Heart left ventricle (tissue), 16 donors: ENCODE measurements around the gene RARRES2. TPM values are rescaled to one million over a fixed set of nuclear protein-coding genes. Genes with fewer than 3 reads are reported as not detected.

Experiments
- ATAC-seq, 4 donors: fragments of 200-7000 bp; cut with Tn5 transposase; one replicate each; pipeline ENCODE4 v1.9.1; 2020 to 2022; ENCODE audit warnings: moderate library complexity in 4 of 4, mild to moderate bottlenecking in 3 of 4, moderate number of reproducible peaks in 1 of 4
- DNase-seq, 5 donors: peaks; one replicate each; pipeline ENCODE4 v3.0.0-alpha.2; 2020
- H3K27ac ChIP-seq, 12 donors: fragments of 200-600 bp; sonication (generic) in 4 of 12; one replicate each; pipeline versions ENCODE4 v1.5.0 to v1.8.0; 2016 to 2022; ENCODE audit warnings: mild to moderate bottlenecking in 2 of 12
- H3K27me3 ChIP-seq, 9 donors: fragments of 200-600 bp; sonication (generic) in 2 of 9; one replicate each; pipeline versions ENCODE4 v1.5.1 to v1.8.0; 2016 to 2022; ENCODE audit warnings: mild to moderate bottlenecking in 3 of 9
- H3K36me3 ChIP-seq, 9 donors: fragments of 200-600 bp; sonication (generic) in 2 of 9; one replicate each; pipeline versions ENCODE4 v1.5.0 to v1.8.0; 2018 to 2022; ENCODE audit warnings: mild to moderate bottlenecking in 2 of 9
- H3K4me1 ChIP-seq, 12 donors: fragments of 200-600 bp; sonication (generic) in 4 of 12; one replicate each; pipeline versions ENCODE4 v1.5.0 to v1.8.0; 2016 to 2022; ENCODE audit warnings: mild to moderate bottlenecking in 3 of 12
- H3K4me3 ChIP-seq, 12 donors: fragments of 200-600 bp; sonication (generic) in 4 of 12; one replicate each; pipeline versions ENCODE4 v1.5.0 to v1.8.0; 2017 to 2022; ENCODE audit warnings: mild to moderate bottlenecking in 9 of 12, moderate library complexity in 4 of 12
- H3K9me3 ChIP-seq, 12 donors: fragments of 200-600 bp; sonication (generic) in 4 of 12; one replicate each; pipeline versions ENCODE4 v1.5.0 to v1.8.0; 2016 to 2022; ENCODE audit warnings: mild to moderate bottlenecking in 1 of 12
- CTCF ChIP-seq, 12 donors: fragments of 200-600 bp; sonication (generic) in 4 of 12; IDR thresholded peaks; one replicate each; pipeline versions ENCODE4 v1.5.0 to v1.8.0; 2018 to 2022; ENCODE audit warnings: antibody characterized with exemption in 12 of 12, mild to moderate bottlenecking in 5 of 12
- POLR2A ChIP-seq, 2 donors: fragments of 450-650 bp; IDR thresholded peaks; one replicate each; pipeline ENCODE4 v1.6.1; 2017; ENCODE audit warnings: antibody characterized with exemption in 2 of 2, mild to moderate bottlenecking in 2 of 2, moderate library complexity in 2 of 2
- WGBS, 4 donors: extraction: QIAGEN DNeasy Blood & Tissue Kit in 2 of 4; methylation state at CpG; one replicate each; pipeline versions ENCODE4 v1.1.5 to v1.1.7; 2013 to 2018; 5-methylcytosine and 5-hydroxymethylcytosine counted together
- intact Hi-C, 10 donors: fragments of 100-400 bp; cut with DNase I; formaldehyde crosslinking; loops; one replicate each; pipeline versions ENCODE4 v1.11.1 to v1.14.2; 2022
- polyA plus RNA-seq, 2 donors: library from polyadenylated mRNA; stranded (reverse); fragments of 200-250 nt; gene quantifications; one replicate each; pipeline ENCODE4 v1.2.3, GENCODE V29; 2013
- total RNA-seq, 9 donors: library from RNA; depleted of rRNA in 2 of 9; stranded (reverse); fragments of >200 nt in 2 of 9; fragmentation: NEBNext Ultra II Directional in 3 of 9; extraction: Animal tissue kit (Norgen Biotek cat#: 25700) in 3 of 9; gene quantifications; one replicate each; pipeline versions ENCODE4 v1.1.0 to v1.2.4, GENCODE V29; 2016 to 2023
- donor health status: ischemic (EF 13 %, LVEDD 7.1; RV severe dilation, severe dysfunction).
- donor health status: healthy with polysubstance abuse.
- donor health status: DM: no; HTN: yes; CAD: no.
- donor health status: DM: no; HTN: no; CAD: no.
- donor health status: ischemic (EF 25% LVEDD 6.9; RV normal size, moderate dysfunction).
- donor health status: ischemic (EF 25% LVEDD 5.7; RV mildly dilated, moderate dysfunction).
- donor health status: healthy.
- donor health status: DM: yes; HTN: yes; CAD: no.
- donor health status: ischemic (EF 35%, LVEDD 5.7; RV mildly dilated, moderate dysfunction).
- donor health status: nonischemic (EF 11% LVEDD 7.7; RV severe dilation, severe dysfunction).
- donor health status: DM: yes; HTN: yes; CAD: no.
- donor health status: PGD.
- donor health status: ischemic (EF 29% LVEDD 5.4; RV normal size, mild dysfunction).
- donor health status: nonischemic (EF 23%, LVEDD 6.1; RV moderate dilation, normal function).

Gene RARRES2
- total and polyA plus RNA-seq, 11 donors = 3.9 to 108 (median 12.6) TPM

- intact Hi-C loops = no loop called here
- ATAC-seq (peak; percentile 53 to 68 (median 64)), DNase-seq (peak in 2 of 5 donors; percentile 53 to 75)
- peaks cover 0 to 10% (median 2%) of the 10 kb centered on the region in 12 donors for H3K9me3 ChIP-seq
- H3K4me3 ChIP-seq = peak overlapping the region; percentile 8 to 65 (median 48)
- H3K4me1 ChIP-seq = peaks cover 0 to 27% (median 12%) of the 10 kb centered on the region in 12 donors
- TF ChIP-seq CTCF (IDR thresholded peaks at IDR 0.05) (no peak), POLR2A (IDR thresholded peaks at IDR 0.05) (no peak)
- 12 to 22% (median 14%) methylated on average over 20 to 39 of the region's 39 CpGs for WGBS, 4 donors
- peak overlapping the region in 6 of 12 donors; percentile 0 to 93 (median 26) for H3K27ac ChIP-seq
- H3K36me3 ChIP-seq = no peaks in the 10 kb centered on the region
- peaks cover 0 to 42% (median 7%) of the 10 kb centered on the region in 9 donors for H3K27me3 ChIP-seq
Observed at GRCh38 chr7:150340024-150340749, 1.2 kb downstream of the RARRES2 start.

- TF ChIP-seq POLR2A (IDR thresholded peaks at IDR 0.05) (no peak), CTCF (IDR thresholded peaks at IDR 0.05) (no peak)
- DNase-seq (no peak), ATAC-seq (no peak)
- H3K27ac ChIP-seq = peak overlapping the region in 1 of 12 donors; percentile 93
- H3K27me3 ChIP-seq = peaks cover 0 to 42% (median 7%) of the 10 kb centered on the region in 9 donors
- H3K36me3 ChIP-seq = no peaks in the 10 kb centered on the region
- 70 to 75% (median 73%) methylated on average over 8 to 9 of the region's 9 CpGs for WGBS, 4 donors
- H3K9me3 ChIP-seq = peaks cover 0 to 8% (median under 1%) of the 10 kb centered on the region in 12 donors
- intact Hi-C loops = no loop called here
- peaks cover 0 to 27% (median 12%) of the 10 kb centered on the region in 12 donors for H3K4me1 ChIP-seq
- peak overlapping the region in 4 of 12 donors; percentile 48 to 65 (median 64) for H3K4me3 ChIP-seq
Observed at GRCh38 chr7:150339409-150339809, 2.0 kb downstream of the RARRES2 start.

GRCh38 chr7:150338166-150338829 is 3.1 kb downstream of the RARRES2 start:
- Histone ChIP-seq H3K36me3 (no peaks in the 10 kb centered on the region), H3K9me3 (no peaks in the 10 kb centered on the region), H3K27ac (peak overlapping the region in 1 of 12 donors; percentile 47), H3K4me3 (no peak overlapping the region), H3K4me1 (peaks cover 0 to 27% (median 12%) of the 10 kb centered on the region in 12 donors), H3K27me3 (peaks cover 0 to 38% (median 7%) of the 10 kb centered on the region in 9 donors)
- TF ChIP-seq CTCF (IDR thresholded peaks at IDR 0.05) (no peak), POLR2A (IDR thresholded peaks at IDR 0.05) (no peak)
- intact Hi-C loops = no loop called here
- DNase-seq = peak in 1 of 5 donors; percentile 54
- no peak for ATAC-seq
- WGBS, 4 donors = 75 to 85% (median 83%) methylated on average over 7 to 11 of the region's 11 CpGs

- DNase-seq (no peak), ATAC-seq (no peak)
- Histone ChIP-seq H3K4me1 (peaks cover 0 to 27% (median 12%) of the 10 kb centered on the region in 12 donors), H3K9me3 (no peaks in the 10 kb centered on the region), H3K27ac (peak overlapping the region in 1 of 12 donors; percentile 64), H3K36me3 (no peaks in the 10 kb centered on the region), H3K4me3 (no peak overlapping the region), H3K27me3 (peaks cover 0 to 32% (median 7%) of the 10 kb centered on the region in 9 donors)
- intact Hi-C loops = no loop called here
- 83 to 88% (median 86%) methylated on average over 2 to 6 of the region's 6 CpGs for WGBS, 4 donors
- no peak for TF ChIP-seq CTCF (IDR thresholded peaks at IDR 0.05)
- TF ChIP-seq POLR2A (IDR thresholded peaks at IDR 0.05) = no peak
Observed at GRCh38 chr7:150337659-150338081, 3.8 kb downstream of the RARRES2 start.
